HEK293 (cell line): ENCODE data around the gene XYLT2.

ENCODE experiments used
- KLF10 ChIP-seq: fragments of 450-650 bp; IDR thresholded peaks from 2 replicates; pipeline ENCODE4 v1.5.1; 2018; ENCODE audit warnings: missing biosample characterization, mild to moderate bottlenecking, missing genetic modification characterization
- KLF7 ChIP-seq: fragments of 450-650 bp; formaldehyde crosslinking; IDR thresholded peaks from 2 replicates; pipeline ENCODE4 v1.5.1; 2016; ENCODE audit warnings: missing biosample characterization, missing genetic modification characterization, borderline replicate concordance
- OSR2 ChIP-seq: fragments of 450-650 bp; formaldehyde crosslinking; IDR thresholded peaks from 2 replicates; pipeline ENCODE4 v1.5.1; 2016; ENCODE audit warnings: missing biosample characterization, missing genetic modification characterization
- PRDM2 ChIP-seq: fragments of 450-650 bp; formaldehyde crosslinking; IDR thresholded peaks from 2 replicates; pipeline ENCODE4 v1.5.1; 2016; ENCODE audit warnings: missing biosample characterization, missing genetic modification characterization, borderline replicate concordance
- SETDB1 ChIP-seq: IDR thresholded peaks from one replicate; pipeline ENCODE4 v1.6.1; 2017; ENCODE audit warnings: mild to moderate bottlenecking, low read length, moderate library complexity, mixed read lengths; ENCODE audit not compliant: insufficient read length
- ZNF169 ChIP-seq: fragments of 450-650 bp; formaldehyde crosslinking; IDR thresholded peaks from 2 replicates; pipeline ENCODE4 v1.5.1; 2016; ENCODE audit warnings: missing biosample characterization, missing genetic modification characterization
- ZNF19 ChIP-seq: fragments of 450-650 bp; formaldehyde crosslinking; IDR thresholded peaks from 2 replicates; pipeline ENCODE4; 2016; ENCODE audit warnings: missing biosample characterization, missing genetic modification characterization, low read depth
- ZNF211 ChIP-seq: fragments of 450-650 bp; formaldehyde crosslinking; IDR thresholded peaks from 2 replicates; pipeline ENCODE4 v1.5.1; 2016; ENCODE audit warnings: low read depth, missing biosample characterization, missing genetic modification characterization
- ZNF302 ChIP-seq: fragments of 450-650 bp; formaldehyde crosslinking; IDR thresholded peaks from 2 replicates; pipeline ENCODE4 v1.5.1; 2016; ENCODE audit warnings: missing biosample characterization, missing genetic modification characterization, low read depth
- ZNF311 ChIP-seq: fragments of 450-650 bp; formaldehyde crosslinking; IDR thresholded peaks from 2 replicates; pipeline ENCODE4 v1.5.1; 2017; ENCODE audit warnings: missing biosample characterization, missing genetic modification characterization, borderline replicate concordance
- ZNF596 ChIP-seq: fragments of 450-650 bp; IDR thresholded peaks from 2 replicates; pipeline ENCODE4 v1.5.0; 2018; ENCODE audit warnings: missing biosample characterization, mild to moderate bottlenecking, missing genetic modification characterization, moderate library complexity
- ZNF610 ChIP-seq: fragments of 450-650 bp; formaldehyde crosslinking; IDR thresholded peaks from 2 replicates; pipeline ENCODE4 v1.5.1; 2016; ENCODE audit warnings: missing biosample characterization, missing genetic modification characterization, borderline replicate concordance
- ZNF654 ChIP-seq: fragments of 450-650 bp; formaldehyde crosslinking; IDR thresholded peaks from 2 replicates; pipeline ENCODE4 v1.5.1; 2016; ENCODE audit warnings: low read depth, missing biosample characterization, missing genetic modification characterization
- ZNF701 ChIP-seq: fragments of 450-650 bp; formaldehyde crosslinking; IDR thresholded peaks from 2 replicates; pipeline ENCODE4 v1.5.1; 2016; ENCODE audit warnings: missing biosample characterization, missing genetic modification characterization
- ZNF785 ChIP-seq: fragments of 450-650 bp; formaldehyde crosslinking; IDR thresholded peaks from 2 replicates; pipeline ENCODE4 v1.5.1; 2016; ENCODE audit warnings: missing biosample characterization, missing genetic modification characterization
- ZNF791 ChIP-seq: fragments of 450-650 bp; formaldehyde crosslinking; IDR thresholded peaks from 2 replicates; pipeline ENCODE4 v1.5.1; 2016; ENCODE audit warnings: missing biosample characterization, missing genetic modification characterization
- ZSCAN16 ChIP-seq: fragments of 450-650 bp; formaldehyde crosslinking; IDR thresholded peaks from 2 replicates; pipeline ENCODE4 v1.5.1; 2016; ENCODE audit warnings: missing biosample characterization, missing genetic modification characterization
- TF ChIP-seq, protein P1 (sequence below): fragments of 450-650 bp; formaldehyde crosslinking; IDR thresholded peaks from 2 replicates; pipeline ENCODE4 v1.5.1; 2016; ENCODE audit warnings: missing biosample characterization, missing genetic modification characterization
- TF ChIP-seq, protein P2 (sequence below): fragments of 450-650 bp; formaldehyde crosslinking; IDR thresholded peaks from 2 replicates; pipeline ENCODE4 v1.5.1; 2016; ENCODE audit warnings: missing biosample characterization, missing genetic modification characterization
- TF ChIP-seq, protein P3 (sequence below): fragments of 450-650 bp; formaldehyde crosslinking; IDR thresholded peaks from 2 replicates; pipeline ENCODE4 v1.5.1; 2016; ENCODE audit warnings: missing biosample characterization, missing genetic modification characterization, borderline replicate concordance
- TF ChIP-seq, protein P4 (sequence below): fragments of 450-650 bp; formaldehyde crosslinking; IDR thresholded peaks from 2 replicates; pipeline ENCODE4 v1.5.1; 2017; ENCODE audit warnings: missing biosample characterization, missing genetic modification characterization

XYLT2 gene

DNA sequence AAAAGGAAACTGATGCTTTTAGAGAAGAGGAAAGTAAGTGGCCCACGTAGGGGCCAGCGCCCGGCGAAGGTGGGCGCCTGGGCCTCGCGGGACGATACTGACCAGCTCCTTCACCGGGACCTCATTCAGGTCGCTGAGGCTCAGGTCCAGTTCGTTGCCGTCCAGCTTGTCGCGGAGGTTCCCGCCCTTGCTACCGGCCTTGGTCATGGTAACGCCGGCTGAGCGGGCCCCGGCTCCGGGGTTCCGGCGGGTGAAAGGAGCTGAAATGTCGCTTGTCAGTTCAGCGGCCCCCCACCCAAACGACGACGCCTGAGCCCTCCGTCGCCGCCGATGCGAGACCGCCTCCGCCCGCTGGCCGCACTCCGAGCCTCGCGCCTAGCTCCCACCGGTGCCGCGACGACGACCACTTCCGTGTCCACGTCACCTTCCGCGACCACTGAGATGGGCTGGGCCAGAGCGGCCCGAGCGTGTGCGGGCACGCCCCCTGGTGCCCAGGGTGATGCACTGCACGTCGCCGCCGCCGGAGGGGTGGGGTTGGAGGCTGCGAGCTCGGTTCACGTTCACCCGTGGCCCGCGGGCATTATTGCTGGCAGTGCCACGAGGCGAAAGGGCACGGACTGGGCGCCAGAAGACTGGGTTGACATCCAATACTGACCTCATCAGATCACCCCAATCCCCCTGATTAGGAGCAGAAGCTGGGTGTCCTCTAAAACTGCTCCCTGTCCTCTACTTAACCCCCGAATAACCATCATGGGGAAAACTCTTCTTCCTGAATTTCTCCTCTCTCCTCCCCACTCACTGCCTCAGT, 51.4 kb downstream of the XYLT2 start, which contains the start of gene LRRC59 (continued):
- TF ChIP-seq, protein P1, sequence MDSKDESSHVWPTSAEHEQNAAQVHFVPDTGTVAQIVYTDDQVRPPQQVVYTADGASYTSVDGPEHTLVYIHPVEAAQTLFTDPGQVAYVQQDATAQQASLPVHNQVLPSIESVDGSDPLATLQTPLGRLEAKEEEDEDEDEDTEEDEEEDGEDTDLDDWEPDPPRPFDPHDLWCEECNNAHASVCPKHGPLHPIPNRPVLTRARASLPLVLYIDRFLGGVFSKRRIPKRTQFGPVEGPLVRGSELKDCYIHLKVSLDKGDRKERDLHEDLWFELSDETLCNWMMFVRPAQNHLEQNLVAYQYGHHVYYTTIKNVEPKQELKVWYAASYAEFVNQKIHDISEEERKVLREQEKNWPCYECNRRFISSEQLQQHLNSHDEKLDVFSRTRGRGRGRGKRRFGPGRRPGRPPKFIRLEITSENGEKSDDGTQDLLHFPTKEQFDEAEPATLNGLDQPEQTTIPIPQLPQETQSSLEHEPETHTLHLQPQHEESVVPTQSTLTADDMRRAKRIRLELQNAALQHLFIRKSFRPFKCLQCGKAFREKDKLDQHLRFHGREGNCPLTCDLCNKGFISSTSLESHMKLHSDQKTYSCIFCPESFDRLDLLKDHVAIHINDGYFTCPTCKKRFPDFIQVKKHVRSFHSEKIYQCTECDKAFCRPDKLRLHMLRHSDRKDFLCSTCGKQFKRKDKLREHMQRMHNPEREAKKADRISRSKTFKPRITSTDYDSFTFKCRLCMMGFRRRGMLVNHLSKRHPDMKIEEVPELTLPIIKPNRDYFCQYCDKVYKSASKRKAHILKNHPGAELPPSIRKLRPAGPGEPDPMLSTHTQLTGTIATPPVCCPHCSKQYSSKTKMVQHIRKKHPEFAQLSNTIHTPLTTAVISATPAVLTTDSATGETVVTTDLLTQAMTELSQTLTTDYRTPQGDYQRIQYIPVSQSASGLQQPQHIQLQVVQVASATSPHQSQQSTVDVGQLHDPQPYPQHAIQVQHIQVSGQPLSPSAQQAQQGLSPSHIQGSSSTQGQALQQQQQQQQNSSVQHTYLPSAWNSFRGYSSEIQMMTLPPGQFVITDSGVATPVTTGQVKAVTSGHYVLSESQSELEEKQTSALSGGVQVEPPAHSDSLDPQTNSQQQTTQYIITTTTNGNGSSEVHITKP (tag by site-specific recombination): peak; percentile 56
- no peak for TF ChIP-seq ZNF211 (tag by site-specific recombination)
- TF ChIP-seq ZNF169 (tag by site-specific recombination): no peak; the same call in 1 of the 2 replicates
- TF ChIP-seq OSR2 (tag by site-specific recombination): no peak; the same call in 1 of the 2 replicates
- TF ChIP-seq ZNF654 (tag by site-specific recombination): 0 out of 2 replicates have a peak, but pooled peaks have one; percentile 7
- no peak for TF ChIP-seq ZNF596 (tag by site-specific recombination)
- peak; percentile 89 for TF ChIP-seq ZNF610 (tag by site-specific recombination)
- TF ChIP-seq ZNF701 (tag by site-specific recombination): no peak
- no peak; the same call in 1 of the 2 replicates for TF ChIP-seq PRDM2 (tag by site-specific recombination)
- no peak for TF ChIP-seq SETDB1
- TF ChIP-seq, protein P2, sequence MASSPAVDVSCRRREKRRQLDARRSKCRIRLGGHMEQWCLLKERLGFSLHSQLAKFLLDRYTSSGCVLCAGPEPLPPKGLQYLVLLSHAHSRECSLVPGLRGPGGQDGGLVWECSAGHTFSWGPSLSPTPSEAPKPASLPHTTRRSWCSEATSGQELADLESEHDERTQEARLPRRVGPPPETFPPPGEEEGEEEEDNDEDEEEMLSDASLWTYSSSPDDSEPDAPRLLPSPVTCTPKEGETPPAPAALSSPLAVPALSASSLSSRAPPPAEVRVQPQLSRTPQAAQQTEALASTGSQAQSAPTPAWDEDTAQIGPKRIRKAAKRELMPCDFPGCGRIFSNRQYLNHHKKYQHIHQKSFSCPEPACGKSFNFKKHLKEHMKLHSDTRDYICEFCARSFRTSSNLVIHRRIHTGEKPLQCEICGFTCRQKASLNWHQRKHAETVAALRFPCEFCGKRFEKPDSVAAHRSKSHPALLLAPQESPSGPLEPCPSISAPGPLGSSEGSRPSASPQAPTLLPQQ (tag by site-specific recombination): peak; percentile 93
- TF ChIP-seq ZNF302: peak; percentile 17; the same call in 1 of the 2 replicates
- TF ChIP-seq, protein P3, sequence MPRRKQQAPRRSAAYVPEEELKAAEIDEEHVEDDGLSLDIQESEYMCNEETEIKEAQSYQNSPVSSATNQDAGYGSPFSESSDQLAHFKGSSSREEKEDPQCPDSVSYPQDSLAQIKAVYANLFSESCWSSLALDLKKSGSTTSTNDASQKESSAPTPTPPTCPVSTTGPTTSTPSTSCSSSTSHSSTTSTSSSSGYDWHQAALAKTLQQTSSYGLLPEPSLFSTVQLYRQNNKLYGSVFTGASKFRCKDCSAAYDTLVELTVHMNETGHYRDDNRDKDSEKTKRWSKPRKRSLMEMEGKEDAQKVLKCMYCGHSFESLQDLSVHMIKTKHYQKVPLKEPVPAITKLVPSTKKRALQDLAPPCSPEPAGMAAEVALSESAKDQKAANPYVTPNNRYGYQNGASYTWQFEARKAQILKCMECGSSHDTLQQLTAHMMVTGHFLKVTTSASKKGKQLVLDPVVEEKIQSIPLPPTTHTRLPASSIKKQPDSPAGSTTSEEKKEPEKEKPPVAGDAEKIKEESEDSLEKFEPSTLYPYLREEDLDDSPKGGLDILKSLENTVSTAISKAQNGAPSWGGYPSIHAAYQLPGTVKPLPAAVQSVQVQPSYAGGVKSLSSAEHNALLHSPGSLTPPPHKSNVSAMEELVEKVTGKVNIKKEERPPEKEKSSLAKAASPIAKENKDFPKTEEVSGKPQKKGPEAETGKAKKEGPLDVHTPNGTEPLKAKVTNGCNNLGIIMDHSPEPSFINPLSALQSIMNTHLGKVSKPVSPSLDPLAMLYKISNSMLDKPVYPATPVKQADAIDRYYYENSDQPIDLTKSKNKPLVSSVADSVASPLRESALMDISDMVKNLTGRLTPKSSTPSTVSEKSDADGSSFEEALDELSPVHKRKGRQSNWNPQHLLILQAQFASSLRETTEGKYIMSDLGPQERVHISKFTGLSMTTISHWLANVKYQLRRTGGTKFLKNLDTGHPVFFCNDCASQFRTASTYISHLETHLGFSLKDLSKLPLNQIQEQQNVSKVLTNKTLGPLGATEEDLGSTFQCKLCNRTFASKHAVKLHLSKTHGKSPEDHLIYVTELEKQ (tag by site-specific recombination): peak; percentile 60; the same call in 1 of the 2 replicates
- TF ChIP-seq, protein P4, sequence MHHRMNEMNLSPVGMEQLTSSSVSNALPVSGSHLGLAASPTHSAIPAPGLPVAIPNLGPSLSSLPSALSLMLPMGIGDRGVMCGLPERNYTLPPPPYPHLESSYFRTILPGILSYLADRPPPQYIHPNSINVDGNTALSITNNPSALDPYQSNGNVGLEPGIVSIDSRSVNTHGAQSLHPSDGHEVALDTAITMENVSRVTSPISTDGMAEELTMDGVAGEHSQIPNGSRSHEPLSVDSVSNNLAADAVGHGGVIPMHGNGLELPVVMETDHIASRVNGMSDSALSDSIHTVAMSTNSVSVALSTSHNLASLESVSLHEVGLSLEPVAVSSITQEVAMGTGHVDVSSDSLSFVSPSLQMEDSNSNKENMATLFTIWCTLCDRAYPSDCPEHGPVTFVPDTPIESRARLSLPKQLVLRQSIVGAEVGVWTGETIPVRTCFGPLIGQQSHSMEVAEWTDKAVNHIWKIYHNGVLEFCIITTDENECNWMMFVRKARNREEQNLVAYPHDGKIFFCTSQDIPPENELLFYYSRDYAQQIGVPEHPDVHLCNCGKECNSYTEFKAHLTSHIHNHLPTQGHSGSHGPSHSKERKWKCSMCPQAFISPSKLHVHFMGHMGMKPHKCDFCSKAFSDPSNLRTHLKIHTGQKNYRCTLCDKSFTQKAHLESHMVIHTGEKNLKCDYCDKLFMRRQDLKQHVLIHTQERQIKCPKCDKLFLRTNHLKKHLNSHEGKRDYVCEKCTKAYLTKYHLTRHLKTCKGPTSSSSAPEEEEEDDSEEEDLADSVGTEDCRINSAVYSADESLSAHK: peak; percentile 54; the same call in 1 of the 2 replicates
- TF ChIP-seq ZSCAN16 (tag by site-specific recombination): 0 out of 2 replicates have a peak, but pooled peaks have one; percentile 70
- TF ChIP-seq ZNF311 (tag by site-specific recombination): no peak
- TF ChIP-seq ZNF785: peak; percentile 94
- TF ChIP-seq ZNF19 (tag by site-specific recombination): no peak
- no peak for TF ChIP-seq ZNF791 (tag by site-specific recombination)
- peak; percentile 28; the same call in 1 of the 2 replicates for TF ChIP-seq KLF10
- peak; percentile 81; the same call in 1 of the 2 replicates for TF ChIP-seq KLF7 (tag by site-specific recombination)
